ENCODE measurements around the gene ARNT2.

GRCh38 chr15:80570553-80570952 is 166.4 kb downstream of the ARNT2 start:
- TF ChIP-seq POLR2AphosphoS5 (IDR thresholded peaks at IDR 0.05; ENCODE audit: low read depth, low read length) (no peak), JUND (IDR thresholded peaks at IDR 0.05) (no peak), CTCF (IDR thresholded peaks at IDR 0.05) (no peak), GABPA (IDR thresholded peaks at IDR 0.05; ENCODE audit: low read depth) (no peak), USF1 (IDR thresholded peaks at IDR 0.05; ENCODE audit: borderline replicate concordance, low read depth) (no peak), YY1 (IDR thresholded peaks at IDR 0.05; ENCODE audit: low read depth) (no peak), TEAD4 (IDR thresholded peaks at IDR 0.05; ENCODE audit: borderline replicate concordance, insufficient read depth) (no peak), RFX5 (IDR thresholded peaks at IDR 0.05; ENCODE audit: low read length) (no peak), NRF1 (IDR thresholded peaks at IDR 0.05; ENCODE audit: low read depth, low read length) (no peak), EP300 (IDR thresholded peaks at IDR 0.05; ENCODE audit: borderline replicate concordance in 1 of 2, low read depth in 1 of 2, low read length in 1 of 2) (no peak), ELF1 (IDR thresholded peaks at IDR 0.05) (no peak)
